GM18951 (cell line): ENCODE results near the gene CALY.

Source experiments
- POLR2A ChIP-seq: IDR thresholded peaks from 4 replicates; pipeline ENCODE4 v1.6.1; 2011; ENCODE audit warnings: mild to moderate bottlenecking; ENCODE audit not compliant: insufficient read length, insufficient read depth; ENCODE audit errors: extremely low read depth
- in situ Hi-C: fragments of 300-500 bp; cut with MboI; formaldehyde crosslinking; loops from one replicate; pipeline ENCODE4 v1.12.0; 2022; ENCODE audit warnings: low sequenced_read_pairs, mixed read lengths, inconsistent platforms; ENCODE audit not compliant: unreplicated experiment

CALY gene

DNA sequence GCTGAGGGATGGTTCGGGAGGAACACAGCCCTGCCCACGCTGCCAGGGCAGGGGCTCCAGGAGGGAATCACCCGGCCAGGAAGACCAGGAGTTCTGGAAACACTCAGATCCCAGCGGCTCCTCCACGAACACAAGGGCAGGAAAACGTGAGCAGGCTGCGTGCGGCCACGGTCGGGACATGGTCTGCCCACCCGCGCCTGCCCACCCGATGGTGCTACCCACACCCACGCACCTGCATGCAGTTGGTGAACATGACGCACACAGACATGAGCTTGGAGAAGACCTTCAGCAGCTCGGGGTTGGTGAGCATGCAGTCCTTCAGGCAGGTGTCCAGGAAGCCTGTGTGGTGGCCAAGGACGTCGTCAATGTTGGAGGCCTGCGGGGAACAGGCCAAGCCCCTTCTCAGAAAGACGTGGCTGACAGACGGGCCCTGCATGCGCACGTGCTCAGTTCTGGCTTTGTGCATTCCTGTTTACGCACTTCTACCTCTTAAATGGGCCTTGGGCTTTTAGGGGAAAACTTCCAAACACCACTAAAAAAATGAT, 53.8 kb downstream of the CALY start:
- TF ChIP-seq POLR2A, result no peak
- in situ Hi-C loops, result no loop called here

DNA sequence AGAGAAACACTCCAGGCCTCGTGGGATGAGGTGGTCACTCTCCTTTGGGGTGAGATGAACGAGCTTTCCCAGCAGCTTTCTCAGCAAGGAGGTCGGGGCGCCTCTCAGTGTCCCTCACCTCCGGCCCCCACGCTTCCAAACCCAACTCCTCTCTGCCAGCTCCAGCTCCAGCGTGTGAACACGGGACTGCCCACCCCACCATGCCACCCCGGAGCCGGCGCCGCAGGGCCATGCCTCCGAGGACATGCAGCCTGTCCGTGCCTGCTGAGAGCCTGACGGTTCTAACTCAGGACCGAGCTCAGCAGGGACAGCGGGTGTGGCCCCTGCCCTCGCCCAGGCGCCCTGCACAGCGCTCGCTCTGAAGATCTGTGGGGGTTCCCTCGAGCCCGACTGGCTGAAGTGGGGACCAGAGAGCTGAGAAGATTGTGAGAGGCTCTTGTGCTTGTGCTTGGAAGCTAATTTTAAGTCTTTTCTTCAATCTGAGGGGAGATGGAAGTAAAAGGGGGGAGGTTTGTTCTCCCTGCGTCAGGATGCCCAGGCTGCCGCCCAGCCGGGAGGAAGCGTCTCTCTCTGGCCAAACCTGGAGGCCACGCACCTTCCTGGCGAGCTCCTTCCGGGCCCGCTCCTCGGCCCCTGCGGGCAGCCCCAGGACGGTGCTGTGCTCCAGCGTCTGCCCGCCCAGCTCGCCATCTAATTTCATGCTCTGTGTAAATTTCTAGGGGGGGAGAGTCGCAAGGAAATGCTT, 54.9 kb downstream of the CALY start:
- in situ Hi-C loops, result no loop called here
- TF ChIP-seq POLR2A, result no peak

DNA sequence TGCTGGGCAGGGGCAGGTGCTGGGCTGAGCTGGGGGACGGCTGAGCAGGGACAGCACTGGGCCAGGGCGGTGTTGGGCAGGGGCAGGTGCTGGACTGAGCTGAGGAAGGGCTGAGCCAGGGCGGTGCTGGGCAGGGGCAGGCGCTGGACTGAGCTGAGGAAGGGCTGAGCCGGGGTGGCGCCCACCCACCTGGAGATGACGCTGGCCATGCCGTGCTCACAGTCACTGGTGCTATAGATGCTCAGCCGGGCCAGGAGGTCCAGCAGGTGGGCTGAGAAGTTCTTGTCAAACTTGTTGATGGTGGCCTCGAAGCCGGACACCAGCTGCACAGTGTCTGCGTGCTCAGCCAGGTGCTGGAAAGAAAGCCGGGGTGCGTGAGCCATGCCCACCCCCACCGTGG, 55.6 kb downstream of the CALY start:
- TF ChIP-seq POLR2A, result no peak

DNA sequence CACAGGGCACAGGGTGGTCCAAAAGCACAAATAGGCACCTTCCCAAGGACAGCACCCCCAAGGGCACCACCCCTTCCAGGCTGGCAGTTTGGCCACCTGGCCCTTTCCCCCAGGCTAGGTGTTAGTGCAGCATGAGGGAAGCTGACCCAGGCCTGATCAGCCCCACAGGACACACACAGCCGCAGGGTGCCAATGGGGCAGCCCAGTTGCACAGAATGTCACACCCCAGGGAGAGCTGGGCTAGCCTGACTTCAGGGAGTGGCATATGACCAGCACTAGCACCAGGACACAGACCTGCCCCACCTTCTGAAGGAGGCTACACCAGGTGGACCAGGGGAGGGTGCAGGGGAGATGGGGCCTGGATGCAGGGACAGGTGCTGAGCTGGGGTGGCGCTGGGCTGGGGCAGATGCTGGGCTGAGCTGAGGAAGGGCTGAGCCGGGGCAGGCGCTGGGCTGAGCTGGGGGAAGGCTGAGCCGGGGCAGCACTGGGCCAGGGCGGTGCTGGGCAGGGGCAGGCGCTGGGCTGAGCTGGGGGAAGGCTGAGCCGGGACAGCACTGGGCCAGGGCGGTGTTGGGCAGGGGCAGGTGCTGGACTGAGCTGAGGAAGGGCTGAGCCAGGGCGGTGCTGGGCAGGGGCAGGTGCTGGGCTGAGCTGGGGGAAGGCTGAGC, 56.2 kb downstream of the CALY start:
- in situ Hi-C loops, result no loop called here
- TF ChIP-seq POLR2A, result no peak

More for the DNA sequence above, 55.6 kb downstream of the CALY start:
- in situ Hi-C loops, result no loop called here

DNA sequence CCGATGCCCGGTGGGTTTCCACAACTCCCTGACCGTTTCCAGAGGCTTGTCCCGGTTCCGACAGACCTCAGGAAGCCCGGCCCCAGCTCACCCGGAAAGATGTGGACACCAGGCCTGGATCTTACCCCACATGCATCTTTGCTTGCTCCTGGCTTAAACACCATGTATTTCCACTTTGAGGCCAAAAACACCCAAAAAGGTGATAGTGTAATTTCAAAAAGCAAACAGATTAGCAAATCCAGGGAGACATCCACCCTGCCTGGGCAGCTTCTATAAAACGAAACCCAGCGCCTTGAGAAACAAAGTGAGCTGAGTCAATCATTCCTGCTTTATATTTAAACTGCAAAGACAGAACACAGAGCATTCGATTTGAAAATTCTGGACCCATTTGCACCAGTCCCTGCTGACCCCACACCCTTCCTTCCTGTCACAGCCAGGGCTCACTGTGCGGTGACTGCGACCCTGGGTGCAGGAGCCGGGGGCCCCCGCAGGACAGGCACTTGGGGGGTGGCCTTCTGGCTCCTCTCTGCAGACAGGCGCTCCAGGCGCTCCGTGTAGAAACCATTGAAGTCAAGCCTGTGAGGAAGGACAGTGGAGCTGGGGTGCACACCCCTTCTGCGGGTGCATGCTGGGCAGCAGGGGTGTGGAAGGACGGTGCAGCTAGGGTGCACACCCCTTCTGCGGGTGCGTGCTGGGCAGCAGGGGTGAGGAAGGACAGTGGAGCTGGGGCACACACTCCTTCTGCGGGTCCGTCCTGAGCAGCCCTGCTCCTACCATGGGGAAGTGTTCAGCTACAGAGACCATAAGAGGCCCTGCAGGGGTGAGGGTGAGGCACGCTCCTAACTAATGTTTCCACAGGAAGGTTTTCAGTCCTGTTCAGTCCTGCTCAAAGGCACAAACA, 57.1 kb downstream of the CALY start:
- in situ Hi-C loops, result no loop called here
- no peak for TF ChIP-seq POLR2A

DNA sequence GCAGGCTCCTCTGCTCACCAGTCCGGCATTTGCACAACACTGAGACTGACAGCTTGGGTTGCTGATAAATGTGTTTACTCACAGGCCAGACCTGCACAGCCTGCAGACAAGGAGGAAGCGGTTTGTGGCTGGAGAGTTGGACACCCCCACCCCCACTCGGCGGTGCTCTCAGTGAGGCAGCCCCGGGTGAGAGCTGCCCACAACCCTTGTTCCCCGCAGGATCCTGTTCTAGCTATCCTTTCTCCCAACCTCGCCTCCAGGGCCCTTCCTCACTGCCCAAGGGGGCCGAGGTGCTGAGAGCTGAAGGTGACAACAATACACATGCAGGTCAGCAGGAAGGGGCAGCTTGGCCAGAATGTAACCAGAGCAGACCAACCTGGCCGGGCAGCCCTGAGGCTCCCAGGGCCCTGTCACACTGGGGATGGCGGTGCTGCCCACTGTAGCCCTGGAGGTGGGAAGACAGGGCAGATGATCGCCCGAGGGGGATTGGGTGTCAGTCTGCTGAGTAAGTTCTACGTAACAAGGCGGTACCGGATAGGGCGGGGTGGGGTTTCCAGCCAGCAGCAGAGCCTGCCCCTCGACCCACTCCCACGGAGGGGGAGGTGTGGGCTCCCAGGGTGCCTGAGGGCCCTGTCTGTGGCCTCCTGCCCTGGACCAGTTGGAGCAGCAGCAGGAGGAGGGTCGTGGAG, 58.0 kb downstream of the CALY start:
- in situ Hi-C loops, result no loop called here

DNA sequence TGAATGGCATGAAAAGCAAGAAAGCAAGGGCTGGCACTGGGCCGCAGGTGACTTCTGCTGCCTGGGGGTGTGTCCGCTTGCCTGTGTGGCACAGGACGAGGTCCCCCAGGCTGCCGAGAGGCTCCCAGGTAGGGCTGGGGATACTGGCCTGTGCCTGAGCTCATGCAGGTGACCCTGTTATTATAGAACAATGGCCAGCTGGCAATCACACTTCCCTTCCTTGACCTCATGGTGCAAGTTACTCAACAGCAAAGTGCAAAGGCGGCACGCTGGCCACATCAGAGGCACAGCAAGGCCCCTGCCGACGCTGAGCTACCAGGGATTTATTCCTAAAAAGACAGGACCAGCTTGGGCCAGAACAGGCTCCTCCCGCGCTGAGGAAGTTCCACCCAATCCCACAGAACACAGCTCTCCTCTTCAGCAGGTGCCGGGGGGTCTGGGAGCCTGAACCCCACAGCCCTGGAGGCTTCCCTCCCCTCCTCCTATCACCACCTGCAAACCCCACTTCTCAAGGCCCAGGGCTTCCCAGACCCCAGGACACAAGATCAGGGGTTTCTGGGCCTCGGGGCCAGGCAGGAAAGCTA, 58.6 kb downstream of the CALY start:
- TF ChIP-seq POLR2A, result no peak
- in situ Hi-C loops, result no loop called here

More for the DNA sequence above, 58.0 kb downstream of the CALY start:
- TF ChIP-seq POLR2A, result no peak

DNA sequence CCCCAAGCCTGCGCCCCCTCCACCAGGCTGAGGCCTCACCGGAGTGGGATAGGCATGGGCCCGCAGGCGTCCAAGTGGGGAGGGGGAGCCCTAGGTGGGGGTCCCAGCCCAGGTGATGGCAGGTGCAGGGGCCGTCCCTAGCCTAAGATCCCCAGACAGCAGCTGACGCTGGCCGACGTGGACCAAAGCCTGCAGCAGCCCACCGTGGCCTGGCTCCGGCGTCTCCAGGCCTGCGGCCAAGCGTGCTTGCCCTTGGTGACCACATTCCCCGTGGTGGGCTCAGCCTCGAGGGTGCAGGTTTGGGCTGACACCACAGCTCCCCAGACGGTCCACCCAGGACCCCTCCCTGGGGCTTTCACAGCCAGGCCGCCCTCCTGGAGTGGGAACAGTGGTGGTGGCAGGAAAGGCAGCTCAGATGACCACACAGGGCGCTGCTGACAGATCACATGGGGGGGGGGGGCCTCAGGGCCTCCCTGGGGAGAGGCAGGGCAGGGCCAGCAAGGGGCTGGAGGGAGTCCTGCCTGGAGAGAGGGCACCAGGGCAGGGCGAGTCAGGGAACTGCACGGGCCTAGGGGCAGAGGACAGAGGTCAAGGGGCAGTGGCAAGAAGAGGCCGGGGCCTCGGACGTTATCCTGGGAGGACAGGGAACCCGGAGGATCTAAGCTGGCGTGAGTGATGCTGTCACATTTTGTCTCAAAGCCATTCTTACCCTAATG, 59.3 kb downstream of the CALY start:
- in situ Hi-C loops, result no loop called here
- no peak for TF ChIP-seq POLR2A

DNA sequence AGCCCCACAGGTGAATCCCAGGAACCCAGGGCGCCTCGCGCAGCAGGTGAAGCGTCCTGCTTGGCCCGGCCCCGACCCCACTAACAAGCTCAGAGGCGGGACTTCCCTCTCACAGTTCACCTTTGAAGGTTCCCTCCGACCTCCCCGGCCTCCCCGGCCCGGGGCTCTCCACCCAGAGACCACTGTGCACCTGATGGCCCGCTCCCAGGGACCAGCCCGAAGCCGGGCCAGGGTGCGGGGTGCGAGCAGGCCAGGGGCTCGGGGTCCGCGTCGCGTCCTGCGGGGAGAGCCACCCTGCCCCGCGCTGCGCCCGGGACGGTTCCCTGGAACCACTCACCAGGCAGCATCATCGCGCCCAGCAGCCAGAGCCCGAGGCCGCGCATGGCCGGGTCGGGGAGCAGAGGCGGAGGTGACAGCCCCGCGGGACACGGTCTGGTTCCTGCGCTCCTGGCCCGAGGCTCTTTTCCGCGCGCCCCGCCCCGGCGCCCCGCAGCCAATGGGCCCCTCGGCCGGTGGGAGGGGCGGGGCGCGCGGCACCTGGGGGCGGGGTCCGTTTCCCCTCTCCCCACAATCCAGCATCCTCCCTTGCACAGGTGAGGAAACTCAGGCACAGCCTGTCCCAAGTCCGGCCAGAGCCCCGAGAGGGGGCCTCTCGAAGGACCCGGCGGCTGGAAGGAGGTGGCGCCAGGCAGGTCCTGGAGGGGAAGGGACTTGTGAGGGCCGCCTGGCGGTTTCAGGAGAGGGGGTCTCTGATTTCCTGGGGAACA, 60.1 kb downstream of the CALY start, which contains the start of gene ADAM8:
Gene ADAM8 (minus strand): TSS at position 434 of the 767 bp plus-strand sequence. CDS start 51 bp downstream, at position 383.
- TF ChIP-seq POLR2A, result peak; percentile 89
- in situ Hi-C loops, result no loop called here

DNA sequence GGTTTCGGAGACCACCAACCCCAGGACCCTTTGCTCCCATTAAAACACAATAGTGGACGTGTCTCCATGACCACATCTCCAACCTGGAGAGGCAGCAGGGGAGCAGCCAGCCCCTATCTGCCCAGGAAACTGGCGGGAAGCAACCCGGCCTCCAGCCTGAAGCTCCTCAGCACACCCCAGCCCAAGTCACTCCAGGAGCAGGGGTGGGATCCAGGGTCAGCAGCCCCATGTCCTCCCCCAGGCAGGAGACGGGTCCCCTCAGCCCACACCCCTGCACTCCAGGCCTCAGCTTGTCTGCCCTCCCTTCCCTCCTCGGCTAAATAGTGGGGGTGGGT, 60.6 kb downstream of the CALY start:
- TF ChIP-seq POLR2A, result no peak
- in situ Hi-C loops, result no loop called here

DNA sequence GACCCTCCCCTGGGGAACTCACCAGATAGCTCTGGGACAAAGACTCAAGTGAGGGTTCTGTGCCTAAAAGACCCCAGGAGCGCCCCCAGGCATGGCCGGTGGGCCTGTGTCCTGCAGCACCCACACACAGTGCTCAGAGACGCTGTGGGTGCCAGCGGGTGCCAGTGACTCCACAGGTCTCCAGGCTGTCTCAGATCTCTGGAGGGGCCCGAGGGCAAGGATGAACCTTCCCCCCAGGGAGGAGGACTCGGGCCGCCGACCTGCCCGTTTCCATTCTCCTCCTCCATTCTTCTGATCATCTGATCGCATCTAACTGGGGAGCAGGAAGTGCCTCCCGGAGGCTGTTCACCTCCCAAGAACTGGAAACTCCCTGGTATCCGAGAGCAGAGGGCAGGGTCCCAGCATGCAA, 61.0 kb downstream of the CALY start:
- peak; percentile 46 for TF ChIP-seq POLR2A
- in situ Hi-C loops, result no loop called here
